MG63 (cell line): ENCODE data around the gene HOPX. TPM values are rescaled to one million over a fixed set of nuclear protein-coding genes. Genes with fewer than 3 reads are reported as not detected.
"Not testable (repeated sequence)": the region's sequence is repeated elsewhere in the genome, so short reads cannot be mapped to it uniquely, and the experiment has no call there.

Source experiments
- DNase-seq: peaks from one replicate; pipeline ENCODE4 v3.0.0-alpha.2; 2020
- H3K27me3 ChIP-seq: fragments of 250-450 bp; sonication (Bioruptor Pico); 2 replicates; pipeline ENCODE4 v1.5.1; 2020; ENCODE audit warnings: mild to moderate bottlenecking, moderate library complexity
- H3K36me3 ChIP-seq: fragments of 250-450 bp; sonication (Bioruptor Pico); 2 replicates; pipeline ENCODE4 v1.5.1; 2020; ENCODE audit warnings: mild to moderate bottlenecking, moderate library complexity
- H3K4me3 ChIP-seq: fragments of 250-450 bp; sonication (Bioruptor Pico); 2 replicates; pipeline ENCODE4 v1.5.1; 2020; ENCODE audit warnings: mild to moderate bottlenecking, moderate library complexity
- H3K9me3 ChIP-seq: fragments of 250-450 bp; sonication (Bioruptor Pico); 2 replicates; pipeline ENCODE4 v1.5.1; 2020; ENCODE audit warnings: mild to moderate bottlenecking, moderate library complexity
- total RNA-seq: library from RNA; depleted of rRNA; stranded (reverse); fragments of >200 nt; shearing (Covaris generic); gene quantifications from 2 replicates; pipeline ENCODE4 v1.2.3, GENCODE V29; 2014; ENCODE audit warnings: low replicate concordance

Gene HOPX
- total RNA-seq, 1 experiment from 2014 or later: 0.79 TPM

DNA sequence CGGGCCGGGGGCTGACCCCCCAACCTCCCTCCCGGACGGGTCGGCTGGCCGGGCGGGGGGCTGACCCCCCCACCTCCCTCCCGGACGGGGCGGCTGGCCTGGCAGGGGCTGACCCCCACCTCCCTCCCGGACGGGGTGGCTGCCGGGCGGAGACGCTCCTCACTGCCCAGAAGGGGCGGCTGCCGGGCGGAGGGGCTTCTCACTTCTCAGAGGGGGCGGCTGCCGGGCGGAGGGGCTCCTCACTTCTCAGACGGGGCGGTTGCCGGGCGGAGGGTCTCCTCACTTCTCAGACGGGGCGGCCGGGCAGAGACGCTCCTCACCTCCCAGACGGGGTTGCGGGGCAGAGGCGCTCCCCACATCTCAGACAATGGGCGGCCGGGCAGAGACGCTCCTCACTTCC lies 12.4 kb upstream of the HOPX start:
- not testable (repeated sequence) for H3K27me3 ChIP-seq, DNase-seq

DNA sequence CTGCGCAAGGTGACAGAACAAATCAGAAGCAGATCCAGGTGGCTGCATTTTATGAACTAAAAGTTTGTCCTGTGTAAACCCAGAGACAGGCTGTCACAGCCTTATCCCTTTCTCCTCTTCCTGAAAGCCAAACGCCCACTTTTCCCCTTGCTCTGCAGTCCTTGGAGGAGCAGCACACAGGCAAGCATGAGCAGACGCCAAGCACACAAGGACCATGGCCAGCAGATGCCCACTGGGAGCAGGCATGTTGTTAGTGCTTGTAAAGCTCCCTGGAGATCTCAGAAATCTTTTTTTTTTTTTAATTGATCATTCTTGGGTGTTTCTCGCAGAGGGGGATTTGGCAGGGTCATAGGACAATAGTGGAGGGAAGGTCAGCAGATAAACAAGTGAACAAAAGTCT lies 11.5 kb upstream of the HOPX start:
- H3K4me3 ChIP-seq: no peak overlapping the region
- H3K9me3 ChIP-seq: no peaks in the 10 kb centered on the region
- no peaks in the 10 kb centered on the region for H3K36me3 ChIP-seq
- H3K27me3 ChIP-seq: no peaks in the 10 kb centered on the region
- DNase-seq: no peak

More for the DNA sequence above, 12.4 kb upstream of the HOPX start:
- H3K36me3 ChIP-seq, H3K9me3 ChIP-seq, H3K4me3 ChIP-seq: not testable (repeated sequence)

DNA sequence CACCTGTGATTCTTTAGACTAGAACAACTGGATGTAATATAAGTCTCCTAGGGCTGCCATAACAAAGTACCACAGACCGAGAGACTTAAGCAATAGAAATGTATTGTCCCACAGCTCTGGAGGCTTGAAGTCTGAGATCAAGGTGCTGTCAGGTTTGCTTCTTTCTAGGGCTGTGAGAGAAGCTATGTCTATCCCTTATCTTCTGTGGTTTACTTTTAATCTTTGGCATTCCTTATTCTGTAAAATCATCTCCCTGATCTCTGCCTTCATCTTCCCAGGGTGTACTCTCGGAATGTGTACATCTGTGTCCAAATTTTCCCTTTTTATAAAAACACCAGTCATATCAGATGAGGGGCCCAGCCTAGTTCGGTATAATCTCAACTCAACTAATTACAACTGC lies 10.3 kb upstream of the HOPX start:
- DNase-seq: no peak
- no peaks in the 10 kb centered on the region for H3K9me3 ChIP-seq
- no peak overlapping the region for H3K4me3 ChIP-seq
- H3K36me3 ChIP-seq: no peaks in the 10 kb centered on the region
- no peaks in the 10 kb centered on the region for H3K27me3 ChIP-seq

GRCh38 chr4:56690393-56690792 lies 9.3 kb upstream of the HOPX start:
- DNase-seq: no peak
- no peaks in the 10 kb centered on the region for H3K9me3 ChIP-seq
- no peaks in the 10 kb centered on the region for H3K27me3 ChIP-seq
- H3K4me3 ChIP-seq: no peak overlapping the region
- no peaks in the 10 kb centered on the region for H3K36me3 ChIP-seq

- no peak for DNase-seq
- H3K4me3 ChIP-seq: no peak overlapping the region
- no peaks in the 10 kb centered on the region for H3K36me3 ChIP-seq
- no peaks in the 10 kb centered on the region for H3K9me3 ChIP-seq
- H3K27me3 ChIP-seq: no peaks in the 10 kb centered on the region
Observed at GRCh38 chr4:56689201-56689969, 8.3 kb upstream of the HOPX start.

DNA sequence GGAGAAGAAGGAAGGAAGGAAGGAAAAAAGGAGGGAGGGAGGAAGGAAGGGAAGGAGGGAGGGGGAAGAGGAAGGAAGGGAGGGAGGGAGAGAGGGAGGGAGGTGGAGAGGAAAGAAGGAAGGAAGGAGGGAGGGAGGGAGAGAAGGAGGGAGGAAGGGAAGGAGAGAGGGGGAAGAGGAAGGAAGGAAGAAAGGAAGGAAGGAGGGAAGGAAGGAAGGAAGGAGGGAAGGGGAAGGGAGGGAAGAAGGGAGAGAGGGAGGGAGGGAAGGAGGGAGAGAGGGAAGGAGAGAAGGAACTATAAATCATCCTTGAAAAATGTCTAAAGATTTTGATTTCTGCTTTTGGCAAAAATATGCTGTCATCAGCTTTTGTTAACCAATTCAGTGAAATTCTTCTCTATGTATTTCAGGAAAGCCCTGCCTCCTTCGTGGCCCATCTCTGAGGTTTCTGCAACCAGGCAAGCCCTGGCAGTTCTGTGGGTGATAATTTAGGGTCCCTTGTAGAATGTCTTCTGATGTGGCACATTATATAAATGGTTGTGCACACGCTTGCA lies 7.1 kb upstream of the HOPX start:
- Histone ChIP-seq H3K36me3 (no peaks in the 10 kb centered on the region), H3K4me3 (no peak overlapping the region), H3K27me3 (no peaks in the 10 kb centered on the region), H3K9me3 (no peaks in the 10 kb centered on the region)
- DNase-seq: no peak

- Histone ChIP-seq H3K36me3 (no peaks in the 10 kb centered on the region), H3K27me3 (no peaks in the 10 kb centered on the region), H3K9me3 (no peaks in the 10 kb centered on the region), H3K4me3 (no peak overlapping the region)
- DNase-seq: no peak
Observed at GRCh38 chr4:56686537-56687231, 5.6 kb upstream of the HOPX start.

DNA sequence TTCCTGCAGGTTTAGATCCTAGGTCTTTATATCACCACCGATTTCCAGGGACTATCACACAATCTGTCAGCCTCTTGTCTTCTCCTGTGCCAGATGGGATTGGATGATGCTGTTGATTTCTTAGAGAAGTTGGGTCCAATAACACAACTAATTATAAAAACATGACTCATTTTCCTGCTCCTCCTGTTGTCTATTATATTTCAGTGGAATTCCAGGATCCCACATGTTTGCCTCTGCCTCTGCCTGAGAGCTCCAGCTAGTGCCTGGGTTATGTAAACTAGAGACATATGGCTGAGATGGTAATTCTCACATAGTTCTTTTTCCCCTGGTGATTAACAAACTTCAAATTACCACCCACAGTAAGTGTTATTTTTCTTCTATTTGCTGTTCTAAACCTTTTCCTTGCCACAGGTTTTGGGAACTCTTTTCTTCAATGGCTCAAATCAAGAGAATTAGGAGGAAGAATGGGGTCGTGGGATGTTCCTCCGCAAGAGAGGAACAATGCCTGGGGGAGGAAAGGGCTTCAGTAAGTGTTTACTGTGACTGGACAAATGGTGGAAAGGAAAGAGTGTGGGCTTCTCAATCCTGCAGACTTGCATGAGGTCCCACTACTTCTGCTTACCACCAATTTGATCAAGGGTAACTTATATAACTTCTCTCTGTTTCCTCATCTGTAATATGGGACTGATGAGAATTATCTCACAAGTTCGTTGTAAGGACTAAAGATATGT lies 3.4 kb upstream of the HOPX start:
- Histone ChIP-seq H3K27me3 (no peaks in the 10 kb centered on the region), H3K4me3 (no peak overlapping the region), H3K9me3 (no peaks in the 10 kb centered on the region), H3K36me3 (no peaks in the 10 kb centered on the region)
- DNase-seq: peak; percentile 31

DNA sequence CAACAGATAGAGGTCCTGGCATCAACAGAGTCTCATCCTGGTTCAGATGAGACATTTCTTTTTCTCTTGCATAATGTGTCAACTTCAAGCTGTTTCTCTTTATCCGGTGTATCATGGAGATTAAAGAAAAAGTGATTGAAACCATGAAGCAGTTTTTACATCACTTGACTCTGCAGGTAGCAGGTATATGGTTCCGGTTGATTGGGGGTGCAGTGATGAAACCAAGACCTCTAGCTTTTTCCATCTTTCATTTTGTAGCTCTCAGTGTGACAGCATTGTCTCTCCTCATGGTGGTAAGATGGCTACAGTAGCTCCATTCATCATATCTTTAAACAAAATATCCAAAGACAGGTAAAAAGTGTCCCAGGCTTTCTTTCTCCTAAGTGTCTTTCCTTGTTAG lies 2.4 kb upstream of the HOPX start:
- H3K9me3 ChIP-seq: no peaks in the 10 kb centered on the region
- no peaks in the 10 kb centered on the region for H3K36me3 ChIP-seq
- H3K4me3 ChIP-seq: no peak overlapping the region
- no peak for DNase-seq
- H3K27me3 ChIP-seq: no peaks in the 10 kb centered on the region

GRCh38 chr4:56681853-56682525 lies 893 bp upstream of the HOPX start:
- Histone ChIP-seq H3K36me3 (no peaks in the 10 kb centered on the region), H3K27me3 (no peaks in the 10 kb centered on the region), H3K4me3 (no peak overlapping the region), H3K9me3 (no peaks in the 10 kb centered on the region)
- no peak for DNase-seq

DNA sequence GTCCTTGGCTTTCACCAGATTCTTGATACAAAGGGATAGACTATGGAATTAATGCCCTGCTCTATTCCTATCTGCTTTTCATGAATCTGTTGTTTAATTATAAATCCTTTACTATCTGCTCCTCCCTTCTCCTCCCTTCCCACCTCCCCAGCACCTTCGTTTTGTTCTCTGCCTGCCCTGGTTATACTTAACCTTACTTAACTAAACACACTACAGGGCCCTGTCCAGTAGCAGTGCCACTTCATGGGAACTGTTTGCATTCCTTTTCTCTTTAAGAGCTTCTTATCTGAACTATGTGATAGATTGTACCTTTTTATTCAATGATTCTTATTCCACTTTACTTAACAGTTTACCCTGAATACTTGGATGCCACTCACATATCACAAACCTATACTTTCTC lies 830 bp downstream of the HOPX start:
- Histone ChIP-seq H3K27me3 (no peaks in the 10 kb centered on the region), H3K36me3 (no peaks in the 10 kb centered on the region), H3K4me3 (no peak overlapping the region), H3K9me3 (no peaks in the 10 kb centered on the region)
- no peak for DNase-seq

- Histone ChIP-seq H3K36me3 (no peaks in the 10 kb centered on the region), H3K27me3 (no peaks in the 10 kb centered on the region), H3K9me3 (no peaks in the 10 kb centered on the region), H3K4me3 (no peak overlapping the region)
- DNase-seq: no peak
Observed at GRCh38 chr4:56677711-56678110, 3.4 kb downstream of the HOPX start.

DNA sequence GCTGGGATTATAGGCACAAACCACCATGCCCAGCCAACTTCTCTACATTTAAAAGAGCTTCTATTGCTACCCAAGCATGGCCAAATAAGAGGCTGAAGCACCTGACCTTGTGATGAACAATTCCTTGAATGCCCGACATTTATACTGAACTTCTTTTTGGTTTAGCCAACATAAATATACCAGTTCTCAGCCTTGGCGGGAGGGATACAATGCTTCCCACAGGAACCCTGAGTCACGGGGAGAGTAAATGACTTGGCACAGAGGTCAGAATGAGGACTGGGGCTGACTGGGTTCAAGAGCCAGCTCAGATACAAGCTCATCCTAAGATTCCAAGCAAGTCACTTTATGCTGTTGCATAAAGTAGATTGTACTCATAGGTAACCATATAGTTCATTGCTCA lies 6.1 kb downstream of the HOPX start:
- H3K27me3 ChIP-seq: no peaks in the 10 kb centered on the region
- no peaks in the 10 kb centered on the region for H3K36me3 ChIP-seq
- no peak overlapping the region for H3K4me3 ChIP-seq
- H3K9me3 ChIP-seq: no peaks in the 10 kb centered on the region
- DNase-seq: peak; percentile 79

DNA sequence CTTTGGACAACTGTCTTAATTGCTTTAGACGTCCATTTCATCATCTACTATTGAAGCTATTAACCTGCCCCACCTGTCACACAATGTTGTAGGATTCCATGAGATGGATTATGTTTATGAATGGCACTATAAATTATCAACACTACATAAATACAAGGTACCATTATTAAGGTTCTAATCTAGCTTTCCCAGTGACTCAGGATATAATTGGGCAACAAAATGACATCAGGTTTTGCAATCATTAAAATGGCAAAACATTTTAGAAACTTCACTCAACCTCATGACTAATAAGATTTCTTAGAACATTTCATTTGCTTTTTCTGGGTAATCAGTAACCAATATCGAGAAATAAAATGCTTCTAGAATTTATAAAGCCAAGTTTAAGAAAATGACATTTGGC lies 9.2 kb downstream of the HOPX start:
- H3K9me3 ChIP-seq: no peaks in the 10 kb centered on the region
- H3K4me3 ChIP-seq: no peak overlapping the region
- no peak for DNase-seq
- no peaks in the 10 kb centered on the region for H3K27me3 ChIP-seq
- H3K36me3 ChIP-seq: no peaks in the 10 kb centered on the region

- Histone ChIP-seq H3K27me3 (no peaks in the 10 kb centered on the region), H3K4me3 (no peak overlapping the region), H3K36me3 (no peaks in the 10 kb centered on the region), H3K9me3 (no peaks in the 10 kb centered on the region)
- DNase-seq: no peak
Observed at GRCh38 chr4:56671373-56671772, 9.7 kb downstream of the HOPX start.

DNA sequence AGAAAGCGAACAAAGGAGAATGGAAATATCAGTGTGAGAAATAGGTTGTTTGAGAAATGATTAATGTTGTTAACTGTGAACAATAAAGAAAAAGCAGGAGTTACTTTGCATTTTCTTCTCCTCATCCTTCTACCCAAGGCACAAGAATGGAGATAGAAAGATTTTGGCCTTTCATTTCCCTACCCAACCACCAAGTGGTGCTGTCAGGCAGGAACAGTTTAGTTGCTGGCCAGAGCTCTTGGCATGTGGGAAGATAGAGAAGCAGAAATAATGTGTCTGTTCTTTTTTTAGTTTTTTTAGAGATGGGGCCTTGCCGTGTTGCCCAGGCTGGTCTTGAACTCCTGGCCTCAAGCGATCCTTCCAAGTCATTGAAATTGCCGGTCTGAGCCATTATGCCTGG lies 12.8 kb downstream of the HOPX start:
- H3K4me3 ChIP-seq: no peak overlapping the region
- H3K9me3 ChIP-seq: no peaks in the 10 kb centered on the region
- H3K36me3 ChIP-seq: no peaks in the 10 kb centered on the region
- no peaks in the 10 kb centered on the region for H3K27me3 ChIP-seq
- no peak for DNase-seq

DNA sequence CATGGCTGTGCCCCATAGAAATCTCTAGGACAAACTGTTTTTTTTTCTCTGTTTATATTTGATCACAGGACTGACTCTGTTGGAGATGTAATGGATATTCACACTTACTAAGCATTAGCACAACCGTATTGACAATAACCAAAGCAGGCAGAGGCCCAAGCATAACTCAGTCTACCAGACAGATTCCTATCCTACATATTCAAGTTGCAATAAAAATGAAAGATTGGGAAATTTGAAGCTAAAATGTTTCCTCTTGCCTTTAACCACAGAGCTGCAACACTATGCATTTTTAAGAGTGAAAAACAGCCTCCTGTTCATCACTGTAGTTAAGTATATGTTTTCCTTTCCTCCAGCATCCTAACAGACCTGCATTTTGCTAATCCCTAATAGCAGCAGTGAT lies 13.7 kb downstream of the HOPX start:
- H3K9me3 ChIP-seq, H3K4me3 ChIP-seq, H3K27me3 ChIP-seq, H3K36me3 ChIP-seq: not testable (repeated sequence)
- DNase-seq: peak; percentile 36
